Urothelium cell line (cell line): Measurements from ENCODE around the gene BRK1.
"Not testable (repeated sequence)": the region's sequence is repeated elsewhere in the genome, so short reads cannot be mapped to it uniquely, and the experiment has no call there.

ENCODE experiments used
- DNase-seq: peaks from one replicate; pipeline ENCODE4 v3.0.0; 2011; ENCODE audit warnings: low spot score, mixed read lengths
- FAIRE-seq: peaks from 2 replicates; lab custom pipeline; 2011; peaks lifted over from hg19 to GRCh38; lab: Jason Lieb, UNC

BRK1 gene

DNA sequence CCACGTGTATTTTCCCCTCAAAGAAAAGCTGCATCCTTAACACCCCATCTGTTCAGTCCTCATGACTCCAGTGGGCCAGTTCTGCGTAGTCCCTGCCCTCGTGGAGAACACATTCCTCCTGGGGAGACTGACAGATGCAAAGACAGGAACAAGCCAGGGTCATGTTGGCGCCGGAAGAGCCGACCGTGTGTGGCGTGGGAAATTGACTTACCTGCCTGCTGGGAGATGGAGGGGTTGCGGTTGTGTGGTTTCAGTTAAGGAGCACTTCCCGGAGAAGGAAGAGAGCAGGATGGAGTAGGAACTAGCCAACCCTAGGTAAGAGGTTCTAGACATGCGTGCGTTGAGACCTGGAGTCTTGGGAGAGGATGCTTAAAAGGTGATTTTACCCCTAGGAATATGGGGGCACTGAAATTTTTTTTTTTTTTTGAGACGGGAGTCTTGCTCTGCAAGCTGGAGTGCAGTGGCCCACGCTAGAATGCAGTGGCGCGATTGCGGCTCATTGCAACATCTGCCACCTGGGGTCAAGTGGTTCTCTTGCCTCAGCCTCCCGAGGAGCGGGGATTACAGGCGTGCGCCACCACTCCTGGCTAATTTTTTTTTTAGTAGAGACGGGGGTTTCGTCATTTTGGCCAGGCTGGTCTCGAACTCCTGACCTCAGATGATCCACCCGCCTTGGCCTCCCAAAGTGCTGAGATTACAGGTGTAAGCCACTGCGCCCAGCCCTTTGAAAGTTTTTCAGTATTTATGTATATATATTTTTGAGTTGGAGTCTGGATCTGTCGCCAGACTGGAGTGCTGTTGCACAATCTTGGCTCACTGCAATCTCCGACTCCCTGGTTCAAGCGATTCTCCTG, 27.5 kb downstream of the BRK1 start:
- DNase-seq = peak; percentile 21
- no peak for FAIRE-seq

GRCh38 chr3:10145685-10146084, 30.2 kb downstream of the BRK1 start:
- FAIRE-seq = no peak

GRCh38 chr3:10149226-10149625, 33.8 kb downstream of the BRK1 start:
- no peak for FAIRE-seq
- DNase-seq = no peak

More at GRCh38 chr3:10145685-10146084, 30.2 kb downstream of the BRK1 start:
- DNase-seq = no peak

GRCh38 chr3:10150987-10151386, 35.5 kb downstream of the BRK1 start:
- DNase-seq (no peak), FAIRE-seq (no peak)

DNA sequence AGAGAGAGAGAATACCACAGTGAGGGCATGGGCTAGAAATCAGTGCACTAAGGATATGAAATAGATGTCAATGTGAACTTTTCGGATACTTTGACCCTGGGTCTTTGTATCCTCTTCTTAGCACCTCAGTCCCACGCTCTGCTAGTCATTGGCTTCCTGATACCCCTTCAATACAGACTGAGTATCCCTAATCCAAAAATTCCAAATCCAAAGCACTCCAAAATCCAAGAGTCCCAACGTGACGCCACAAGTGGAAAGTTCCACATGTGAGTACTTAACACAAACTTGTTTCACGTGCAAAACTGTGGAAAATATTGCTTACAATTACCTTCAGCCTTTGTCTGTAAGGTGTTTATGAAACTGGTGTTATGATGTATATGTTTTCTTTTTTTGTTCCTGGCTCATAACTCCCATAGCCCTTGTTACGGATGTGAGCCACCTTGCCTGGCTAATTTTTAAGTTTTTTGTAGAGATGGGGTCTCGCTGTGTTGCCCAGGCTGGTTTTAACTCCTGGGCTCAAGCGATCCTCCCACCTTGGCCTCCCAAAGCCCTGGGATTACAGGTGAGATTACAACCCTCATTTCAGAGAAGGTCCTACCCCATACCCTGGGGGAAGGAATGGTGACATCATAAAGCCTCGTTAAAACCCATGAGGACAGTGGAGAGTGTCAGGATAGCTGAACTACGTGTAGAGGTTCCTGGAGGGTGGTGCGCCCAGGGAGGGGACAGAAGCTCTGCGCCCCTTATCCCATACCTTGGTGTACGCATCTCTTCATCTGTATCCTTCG, 39.1 kb downstream of the BRK1 start:
- DNase-seq (no peak), FAIRE-seq (no peak)

DNA sequence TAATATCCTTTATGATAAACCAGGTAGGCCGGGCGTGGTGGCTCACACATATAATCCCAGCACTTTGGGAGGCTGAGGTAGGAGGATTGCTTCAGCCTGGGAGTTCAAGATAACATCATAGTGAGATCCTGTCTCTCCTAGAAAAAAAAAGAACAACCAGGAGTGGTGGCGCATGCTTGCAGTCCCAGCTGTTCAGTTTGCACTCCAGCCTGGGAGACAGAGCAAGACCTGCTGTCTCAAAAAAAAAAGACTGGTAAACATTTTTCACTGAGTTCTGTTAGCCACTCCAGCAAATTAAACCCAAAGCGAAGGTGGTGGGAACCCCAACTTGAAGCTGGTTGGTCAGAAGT, 39.6 kb downstream of the BRK1 start:
- DNase-seq (no peak), FAIRE-seq (no peak)

DNA sequence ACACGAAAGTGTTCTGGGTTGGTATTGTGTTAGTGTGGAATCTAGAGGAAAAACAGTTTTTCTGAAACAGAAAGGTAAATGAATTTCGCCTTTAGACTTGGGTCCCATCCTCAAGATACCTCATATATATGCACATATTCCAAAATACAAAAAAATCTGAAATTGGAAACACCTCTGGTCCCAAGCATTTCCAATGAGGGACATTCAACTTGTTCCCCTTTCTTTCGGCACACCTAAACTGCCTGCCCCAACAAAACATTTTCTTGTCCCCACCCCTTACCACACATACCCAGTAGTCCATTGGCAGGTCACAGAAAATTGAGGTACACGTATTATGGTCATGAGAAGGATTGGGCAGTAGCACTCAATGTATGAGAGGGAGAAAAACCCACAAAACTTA, 40.2 kb downstream of the BRK1 start:
- FAIRE-seq = no peak
- no peak for DNase-seq

GRCh38 chr3:10157031-10157430, 41.6 kb downstream of the BRK1 start:
- DNase-seq = no peak
- FAIRE-seq = no peak

DNA sequence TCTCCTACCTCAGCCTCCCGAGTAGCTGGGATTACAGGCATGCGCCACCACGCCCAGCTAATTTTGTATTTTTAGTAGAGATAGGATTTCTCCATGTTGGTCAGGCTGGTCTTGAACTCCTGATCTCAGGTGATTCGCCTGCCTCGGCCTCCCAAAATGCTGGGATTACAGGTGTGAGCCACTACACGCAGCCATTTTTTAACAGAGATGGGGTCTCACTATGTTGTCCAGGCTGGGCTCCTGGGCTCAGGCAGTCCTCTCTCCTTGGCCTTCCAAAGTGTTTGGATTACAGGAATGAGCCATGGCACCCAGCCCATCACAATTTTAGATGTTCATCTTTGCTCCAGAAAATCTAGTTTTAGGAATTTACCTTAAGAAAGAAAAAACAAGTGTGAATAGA, 43.1 kb downstream of the BRK1 start:
- not testable (repeated sequence) for FAIRE-seq, DNase-seq

DNA sequence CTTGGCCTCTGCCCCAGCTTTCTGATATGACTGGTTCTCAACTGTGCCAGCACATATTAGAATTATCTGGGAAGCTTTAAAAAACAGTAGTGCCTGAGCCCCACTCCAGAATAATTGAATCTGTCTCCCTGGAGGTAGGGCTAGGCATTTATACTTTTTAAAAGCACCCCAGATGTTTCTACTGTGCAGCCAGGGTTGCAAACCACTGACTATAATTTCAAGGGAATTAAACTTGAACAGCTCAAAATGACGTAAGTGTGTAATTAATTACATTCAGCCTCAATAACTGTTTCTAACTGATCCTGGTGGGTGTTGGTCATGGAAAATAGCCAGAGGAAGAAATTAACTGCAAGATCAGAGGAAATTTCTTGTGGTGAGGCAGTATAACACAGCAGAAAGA, 44.9 kb downstream of the BRK1 start:
- FAIRE-seq (no peak), DNase-seq (no peak)

- DNase-seq (no peak), FAIRE-seq (no peak)
Observed at GRCh38 chr3:10160925-10161324, 45.5 kb downstream of the BRK1 start.

- DNase-seq = no peak
Observed at GRCh38 chr3:10162185-10162584, 46.7 kb downstream of the BRK1 start.

GRCh38 chr3:10164201-10164545, 48.7 kb downstream of the BRK1 start:
- DNase-seq, FAIRE-seq: not testable (repeated sequence)

More at GRCh38 chr3:10162185-10162584, 46.7 kb downstream of the BRK1 start:
- FAIRE-seq = no peak

DNA sequence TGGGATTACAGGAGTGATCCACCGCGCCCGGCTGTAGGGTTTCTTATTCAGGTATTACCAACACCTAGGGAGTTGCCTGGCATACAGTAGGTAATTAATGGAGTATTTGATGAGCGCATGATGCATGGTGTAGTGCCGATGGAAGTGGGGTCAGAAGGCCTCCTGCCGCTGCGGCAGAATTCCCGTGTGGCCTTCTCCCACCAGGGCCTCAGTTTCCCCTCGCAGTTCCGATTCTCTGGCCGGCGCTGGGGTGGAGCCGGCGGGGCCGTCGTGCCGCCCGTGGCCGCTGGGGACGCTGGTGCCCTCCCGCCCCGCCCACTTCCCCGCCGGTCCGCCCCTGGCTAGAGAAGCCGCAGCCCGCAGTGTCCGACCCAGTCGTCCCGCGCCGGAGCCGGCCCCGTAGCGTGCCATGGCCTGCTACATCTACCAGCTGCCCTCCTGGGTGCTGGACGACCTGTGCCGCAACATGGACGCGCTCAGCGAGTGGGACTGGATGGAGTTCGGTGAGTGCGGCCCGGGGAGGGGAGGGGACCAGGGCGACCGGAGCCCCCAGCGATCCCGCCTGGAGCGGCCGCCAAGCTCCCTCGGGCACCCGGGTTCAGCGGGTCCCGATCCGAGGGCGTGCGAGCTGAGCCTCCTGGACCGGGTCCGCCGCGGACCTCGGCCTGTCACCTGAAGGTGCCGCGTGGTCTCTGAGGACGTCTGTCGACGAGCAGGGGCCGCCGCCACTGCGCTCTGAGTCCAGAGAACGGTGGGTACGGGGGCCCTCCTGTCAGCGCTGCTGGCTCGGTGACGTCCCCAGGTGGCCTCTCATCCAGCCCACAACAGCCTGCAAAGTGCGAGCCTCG, 49.3 kb downstream of the BRK1 start, which contains the start of gene IRAK2:
Gene IRAK2 (plus strand): TSS at position 374 of the 848 bp plus-strand sequence. CDS start 36 bp downstream, at position 410.
- DNase-seq = peak; percentile 91
- no peak for FAIRE-seq

- FAIRE-seq = no peak
- no peak for DNase-seq
Observed at GRCh38 chr3:10166213-10166604, 50.7 kb downstream of the BRK1 start.

- DNase-seq (no peak), FAIRE-seq (no peak)
Observed at GRCh38 chr3:10169000-10169496, 53.6 kb downstream of the BRK1 start.

- FAIRE-seq = no peak
- no peak for DNase-seq
Observed at GRCh38 chr3:10170915-10171478, 55.5 kb downstream of the BRK1 start.

DNA sequence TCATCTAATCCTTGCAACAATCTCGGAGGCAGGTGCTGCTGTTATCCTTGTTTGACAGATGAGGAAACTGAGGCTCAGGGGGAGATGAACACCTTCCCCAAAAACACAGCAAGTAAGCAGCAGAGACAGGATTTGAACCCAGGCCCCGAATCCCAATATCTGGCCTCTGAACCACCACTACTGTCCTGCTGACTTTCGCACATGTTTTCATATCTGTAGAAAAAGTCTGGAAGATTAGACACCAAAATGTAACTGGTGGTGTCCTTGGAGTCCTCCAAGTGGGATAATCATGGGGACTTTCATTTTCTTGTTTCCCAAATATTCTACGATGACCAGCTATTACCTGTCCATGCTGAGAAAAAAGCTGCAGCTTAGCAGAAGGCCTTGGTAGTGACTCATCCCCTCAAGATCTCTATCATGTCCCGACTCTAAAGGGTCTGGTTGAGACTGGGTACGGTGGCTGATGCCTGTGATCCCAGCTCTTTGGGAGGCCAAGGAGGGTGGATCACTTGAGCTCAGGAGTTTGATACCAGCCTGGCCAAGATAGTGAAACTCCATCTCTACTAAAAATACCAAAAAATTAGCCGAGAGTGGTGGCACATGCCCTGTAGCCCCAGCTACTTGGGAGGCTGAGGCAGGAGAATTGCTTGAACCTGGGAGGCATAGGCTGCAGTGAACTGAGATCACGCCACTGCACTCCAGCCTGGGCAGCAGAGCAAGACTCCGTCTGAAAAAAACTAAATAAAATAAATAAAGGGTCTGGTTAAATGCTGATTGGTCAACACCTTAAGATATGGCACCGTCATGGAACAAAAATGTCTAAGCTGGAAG, 57.8 kb downstream of the BRK1 start:
- peak; percentile 41 for DNase-seq
- no peak for FAIRE-seq

- DNase-seq (peak; percentile 71), FAIRE-seq (no peak)
Observed at GRCh38 chr3:10173926-10174435, 58.5 kb downstream of the BRK1 start.
